RWPE2 (cell line): ENCODE data around the gene PROX1.

Experiments
- ATAC-seq: fragments of 200-7000 bp; cut with Tn5 transposase; 3 replicates; pipeline ENCODE4 v1.9.1; 2021; ENCODE audit warnings: low read depth
- DNase-seq: peaks from one replicate; pipeline ENCODE4 v3.0.0-alpha.2; 2020; ENCODE audit warnings: low spot score
- H3K27ac ChIP-seq: fragments of 450-650 bp; 2 replicates; pipeline ENCODE4 v1.5.1; 2017; ENCODE audit warnings: mild to moderate bottlenecking; ENCODE audit not compliant: poor library complexity, severe bottlenecking
- H3K27me3 ChIP-seq: fragments of 250-450 bp; sonication (Bioruptor Pico); 2 replicates; pipeline ENCODE4 v1.5.1; 2021; ENCODE audit warnings: mild to moderate bottlenecking, moderate library complexity; ENCODE audit not compliant: insufficient read depth, poor library complexity, severe bottlenecking
- H3K36me3 ChIP-seq: fragments of 250-450 bp; sonication (Bioruptor Pico); 2 replicates; pipeline ENCODE4 v1.5.1; 2020; ENCODE audit warnings: low read depth, mild to moderate bottlenecking, moderate library complexity
- H3K4me1 ChIP-seq: fragments of 250-450 bp; sonication (Bioruptor Pico); 2 replicates; pipeline ENCODE4 v1.5.1; 2021; ENCODE audit warnings: mild to moderate bottlenecking, moderate library complexity; ENCODE audit not compliant: insufficient read depth, poor library complexity, severe bottlenecking
- H3K4me3 ChIP-seq: fragments of 250-450 bp; sonication (Bioruptor Pico); 2 replicates; pipeline ENCODE4 v1.5.1; 2021; ENCODE audit warnings: mild to moderate bottlenecking, moderate library complexity; ENCODE audit not compliant: severe bottlenecking
- H3K9me3 ChIP-seq: fragments of 250-450 bp; sonication (Bioruptor Pico); 2 replicates; pipeline ENCODE4 v1.5.1; 2021; ENCODE audit warnings: mild to moderate bottlenecking, moderate library complexity; ENCODE audit not compliant: severe bottlenecking
- TF ChIP-seq, protein P1 (sequence below): fragments of 450-650 bp; IDR thresholded peaks from one replicate; pipeline ENCODE4 v1.5.1; 2017; ENCODE audit warnings: mild to moderate bottlenecking, moderate library complexity; ENCODE audit not compliant: poor library complexity, severe bottlenecking

PROX1 gene

DNA sequence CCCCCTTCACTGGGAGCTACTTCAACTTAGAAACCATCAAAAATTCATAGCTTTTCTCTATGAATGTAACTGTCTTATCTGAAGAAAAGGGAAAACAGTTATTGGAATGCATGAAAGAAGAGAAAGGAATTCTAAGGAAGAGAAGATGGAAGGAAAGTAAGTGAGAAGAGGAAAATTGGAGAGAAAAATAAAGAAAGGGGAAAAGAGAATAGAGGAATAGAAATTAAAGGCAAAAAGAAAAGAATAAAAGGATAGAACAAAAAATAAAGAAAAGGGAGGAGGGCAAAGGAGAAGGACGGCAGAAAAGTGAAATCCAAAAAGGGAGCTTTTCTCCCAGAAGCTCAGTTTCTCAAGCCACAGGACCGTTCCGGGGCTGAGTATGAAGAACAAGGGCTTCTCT, 9.9 kb upstream of the PROX1 start:
- peaks cover 6% of the 10 kb centered on the region for H3K27me3 ChIP-seq
- no peaks in the 10 kb centered on the region for H3K4me1 ChIP-seq
- no peak for DNase-seq
- TF ChIP-seq, protein P1, sequence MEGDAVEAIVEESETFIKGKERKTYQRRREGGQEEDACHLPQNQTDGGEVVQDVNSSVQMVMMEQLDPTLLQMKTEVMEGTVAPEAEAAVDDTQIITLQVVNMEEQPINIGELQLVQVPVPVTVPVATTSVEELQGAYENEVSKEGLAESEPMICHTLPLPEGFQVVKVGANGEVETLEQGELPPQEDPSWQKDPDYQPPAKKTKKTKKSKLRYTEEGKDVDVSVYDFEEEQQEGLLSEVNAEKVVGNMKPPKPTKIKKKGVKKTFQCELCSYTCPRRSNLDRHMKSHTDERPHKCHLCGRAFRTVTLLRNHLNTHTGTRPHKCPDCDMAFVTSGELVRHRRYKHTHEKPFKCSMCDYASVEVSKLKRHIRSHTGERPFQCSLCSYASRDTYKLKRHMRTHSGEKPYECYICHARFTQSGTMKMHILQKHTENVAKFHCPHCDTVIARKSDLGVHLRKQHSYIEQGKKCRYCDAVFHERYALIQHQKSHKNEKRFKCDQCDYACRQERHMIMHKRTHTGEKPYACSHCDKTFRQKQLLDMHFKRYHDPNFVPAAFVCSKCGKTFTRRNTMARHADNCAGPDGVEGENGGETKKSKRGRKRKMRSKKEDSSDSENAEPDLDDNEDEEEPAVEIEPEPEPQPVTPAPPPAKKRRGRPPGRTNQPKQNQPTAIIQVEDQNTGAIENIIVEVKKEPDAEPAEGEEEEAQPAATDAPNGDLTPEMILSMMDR, result no peak
- no peak overlapping the region for H3K27ac ChIP-seq
- ATAC-seq, result no peak
- H3K9me3 ChIP-seq, result no peaks in the 10 kb centered on the region
- H3K4me3 ChIP-seq, result no peak overlapping the region
- no peaks in the 10 kb centered on the region for H3K36me3 ChIP-seq

DNA sequence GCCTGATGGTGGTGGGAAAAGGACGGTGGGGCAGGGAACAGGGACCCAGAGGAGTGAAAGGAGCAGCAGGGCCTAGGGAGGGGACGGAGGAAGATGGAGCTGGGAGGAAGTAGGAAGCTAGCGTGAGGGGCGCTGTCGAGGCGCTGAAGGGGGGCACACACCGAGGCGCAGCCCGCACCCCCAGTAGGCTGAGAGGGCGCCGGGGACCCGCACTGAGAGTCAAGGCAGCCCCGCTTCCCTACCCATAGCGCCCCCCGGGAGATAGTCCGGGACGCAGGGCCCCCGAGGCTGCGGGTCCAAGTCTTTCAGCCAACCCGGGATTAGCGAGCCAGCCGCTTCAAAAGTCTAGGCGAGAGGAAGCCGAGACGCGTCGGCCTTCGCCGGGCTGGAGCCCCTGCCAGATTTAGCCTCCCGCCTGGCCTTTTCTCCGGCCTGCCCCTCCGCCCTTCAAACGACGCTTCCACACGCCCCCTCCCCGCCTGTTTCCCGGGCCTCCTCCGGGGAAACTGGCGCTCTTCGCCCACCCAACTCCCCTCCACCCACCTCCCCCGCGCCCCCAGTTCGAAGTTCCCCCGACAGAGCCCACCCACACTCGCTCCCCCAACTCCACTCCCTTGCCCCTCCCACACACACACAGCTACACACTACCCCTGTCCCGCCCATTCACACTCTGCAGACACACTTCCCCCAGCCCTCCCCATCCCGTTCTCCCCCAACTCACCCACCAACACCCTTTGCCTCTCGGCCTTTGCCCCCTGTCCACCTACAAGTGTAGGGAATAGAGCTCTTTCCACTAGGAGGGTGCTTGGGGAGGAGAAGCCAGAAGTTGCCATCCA, 7.8 kb upstream of the PROX1 start:
- TF ChIP-seq, protein P1, result no peak
- no peak for DNase-seq

DNA sequence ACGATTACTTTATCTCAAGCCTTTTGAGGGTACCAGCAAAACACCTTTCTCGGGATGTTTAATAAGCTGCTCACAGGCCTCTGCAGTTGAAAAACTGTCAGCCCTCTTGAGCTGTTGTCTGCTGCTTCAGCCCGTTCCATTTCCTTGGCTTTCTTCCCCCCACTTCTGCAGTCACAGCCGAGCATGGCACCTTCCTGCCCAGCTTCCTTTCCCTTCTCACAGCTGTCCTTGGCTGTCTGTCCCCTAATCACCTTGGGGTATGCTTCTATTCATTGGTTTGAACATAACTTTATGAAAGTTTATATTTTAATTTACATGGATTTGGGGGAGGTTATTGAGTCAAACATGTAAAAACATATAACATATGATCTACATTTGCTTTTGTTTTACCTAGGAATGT, 6.9 kb upstream of the PROX1 start:
- no peak for ATAC-seq
- DNase-seq, result no peak
- no peaks in the 10 kb centered on the region for H3K4me1 ChIP-seq
- TF ChIP-seq, protein P1, result no peak
- H3K27me3 ChIP-seq, result peaks cover 14% of the 10 kb centered on the region
- no peaks in the 10 kb centered on the region for H3K9me3 ChIP-seq
- no peak overlapping the region for H3K4me3 ChIP-seq
- no peak overlapping the region for H3K27ac ChIP-seq
- H3K36me3 ChIP-seq, result no peaks in the 10 kb centered on the region

More for the DNA sequence above, 7.8 kb upstream of the PROX1 start:
- Histone ChIP-seq H3K4me1 (no peaks in the 10 kb centered on the region), H3K4me3 (no peak overlapping the region), H3K27ac (no peak overlapping the region), H3K36me3 (no peaks in the 10 kb centered on the region), H3K9me3 (no peaks in the 10 kb centered on the region), H3K27me3 (peaks cover 14% of the 10 kb centered on the region)
- ATAC-seq, result no peak

DNA sequence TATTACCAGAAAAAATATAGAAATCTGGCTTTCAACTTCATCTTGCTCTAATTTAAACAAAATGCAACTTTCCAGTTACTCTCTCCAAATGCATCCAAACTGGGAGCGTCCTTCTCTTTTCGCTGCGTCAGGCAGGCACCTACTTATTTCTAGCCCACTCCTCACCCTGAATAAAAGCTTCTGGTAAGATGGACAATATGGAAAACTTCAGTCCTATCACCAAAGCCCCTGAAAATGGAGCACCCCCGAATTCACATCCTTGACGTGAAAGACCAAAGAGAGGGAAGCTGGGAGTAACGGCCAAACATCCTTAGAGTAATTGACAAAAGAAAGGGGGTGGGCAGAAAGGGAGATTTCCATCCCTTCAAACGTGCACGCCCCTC, 5.5 kb upstream of the PROX1 start:
- TF ChIP-seq, protein P1, result no peak
- ATAC-seq (no peak), DNase-seq (no peak)
- no peaks in the 10 kb centered on the region for H3K4me1 ChIP-seq
- H3K27me3 ChIP-seq, result peaks cover 20% of the 10 kb centered on the region
- H3K27ac ChIP-seq, result no peak overlapping the region
- H3K36me3 ChIP-seq, result no peaks in the 10 kb centered on the region
- H3K9me3 ChIP-seq, result no peaks in the 10 kb centered on the region
- H3K4me3 ChIP-seq, result no peak overlapping the region
